A549 treated with DMSO at 1 μM for 4 hours (cell line): Measurements from ENCODE around the gene CES4A. TPM values are rescaled to one million over a fixed set of nuclear protein-coding genes. Genes with fewer than 3 reads are reported as not detected.

Experiments
- total RNA-seq: library from RNA; stranded (reverse); fragments of 200-300 nt; extraction: Qiagen RNA extraction; gene quantifications from 5 replicates; pipeline ENCODE4 v1.2.3, GENCODE V29; 2022; ENCODE audit warnings: low read depth

Gene CES4A
- total RNA-seq = 1.2 to 2.1 TPM (median 1.7 TPM) in 5 replicates

DNA sequence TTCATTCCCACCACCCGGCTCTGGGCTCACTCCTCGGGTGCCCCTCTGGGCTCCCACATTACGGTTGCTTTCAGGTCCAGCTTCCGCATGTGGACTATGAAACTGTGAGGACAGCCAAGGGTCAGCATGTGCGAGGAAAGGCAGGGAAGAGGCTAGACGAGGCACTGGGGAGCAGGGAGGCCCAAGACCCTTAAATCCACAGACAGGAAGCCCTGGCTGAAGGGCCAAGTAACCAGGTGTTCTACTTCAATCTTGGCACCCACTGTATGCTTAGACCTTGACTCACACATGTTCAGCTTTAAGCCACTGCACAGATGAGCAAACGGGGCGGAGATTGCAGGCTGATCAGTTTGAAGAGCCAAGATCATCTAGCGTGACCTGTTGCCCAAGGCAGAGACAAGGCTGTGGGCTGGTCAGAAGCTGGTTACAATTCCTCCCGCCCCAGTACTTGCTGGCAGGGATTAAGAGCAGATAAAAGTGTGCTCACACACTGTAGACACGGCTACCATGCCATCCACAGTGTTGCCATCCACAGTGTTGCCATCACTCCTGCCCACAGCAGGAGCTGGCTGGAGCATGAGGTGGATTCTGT lies at the start of gene CES4A:
Gene CES4A, plus strand, starts transcription at position 393 of the 592 bp plus-strand sequence. Its CDS starts 184 bp downstream, at position 577.

DNA sequence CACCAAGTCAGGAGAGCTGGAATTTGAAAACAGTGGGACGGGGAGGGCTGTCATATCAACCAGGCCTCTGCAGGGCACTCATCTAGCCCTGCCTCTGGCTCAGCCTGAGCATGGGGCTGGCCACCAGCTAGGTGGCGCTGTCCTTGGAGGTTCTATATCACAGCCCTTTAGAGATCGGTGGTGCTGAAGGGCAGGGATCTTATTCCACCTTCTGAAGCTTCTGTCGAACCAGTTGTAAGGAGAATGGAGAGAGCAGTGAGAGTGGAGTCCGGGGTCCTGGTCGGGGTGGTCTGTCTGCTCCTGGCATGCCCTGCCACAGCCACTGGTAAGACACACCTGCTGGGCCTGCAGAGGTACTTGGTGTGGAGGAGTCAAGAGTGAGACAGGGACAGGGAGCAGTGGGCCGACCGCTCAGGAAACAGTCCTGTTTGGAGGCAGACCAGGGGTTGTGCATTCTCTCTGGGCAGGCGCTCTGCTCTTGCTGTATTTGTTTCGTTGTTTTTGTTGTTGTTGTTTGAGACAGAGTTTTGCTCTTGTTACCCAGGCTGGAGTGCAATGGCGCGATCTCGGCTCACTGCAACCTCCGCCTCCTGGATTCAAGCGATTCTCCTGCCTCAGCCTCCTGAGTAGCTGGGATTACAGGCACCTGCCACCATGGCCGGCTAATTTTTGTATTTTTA lies 27.2 kb upstream of the CES4A start, which contains the start of gene CES3:
Gene CES3, plus strand, starts transcription at position 202 of the 680 bp plus-strand sequence. Its CDS starts 42 bp downstream, at position 244.

DNA sequence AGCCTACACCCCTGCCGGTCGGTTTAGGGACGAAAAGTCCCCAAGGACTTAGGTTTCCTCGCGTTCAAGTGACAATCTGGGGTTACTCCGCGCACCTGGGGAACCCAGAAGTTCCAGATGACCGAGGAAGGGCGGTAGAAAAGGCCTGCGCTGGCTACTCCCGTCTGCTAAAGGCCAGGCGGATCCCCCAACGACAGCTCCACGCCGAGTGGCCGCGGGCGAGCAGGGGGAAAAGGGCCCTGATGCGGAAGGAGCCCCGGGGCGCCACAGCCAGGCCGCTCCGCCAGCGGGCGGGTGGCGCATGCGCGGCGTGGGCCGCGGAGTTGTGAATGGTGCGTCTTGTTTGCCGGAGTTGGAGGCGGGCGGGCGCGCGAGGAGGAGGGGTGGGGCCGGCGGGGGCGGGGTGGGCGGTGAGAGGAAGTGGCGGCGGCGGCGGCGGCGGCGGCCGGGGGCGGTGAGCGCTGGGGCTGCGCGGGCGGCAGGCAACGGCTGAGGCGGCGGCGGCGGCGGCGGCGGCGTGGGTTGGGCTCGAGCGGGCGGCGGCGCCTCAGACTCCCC lies 40.4 kb downstream of the CES4A start, which contains the start of gene CBFB:
Gene CBFB, plus strand, starts transcription at position 454 of the 558 bp plus-strand sequence. CDS start 259 bp downstream, outside the sequence.

Other genes with a start within 250 kb of the CES4A start
- 47.0 to 57.1 TPM (median 56.7 TPM) in 5 replicates for gene DYNC1LI2, start 237.0 kb upstream of the CES4A start, total RNA-seq
- gene TERB1, start 187.0 kb upstream of the CES4A start, total RNA-seq = 0.03 to 0.17 TPM in 2 of 5 replicates, not detected in the others
- gene NAE1, start 157.6 kb upstream of the CES4A start, total RNA-seq = 66.3 to 74.9 TPM (median 71.6 TPM) in 5 replicates
- gene CA7, start 144.2 kb upstream of the CES4A start, total RNA-seq = 0.05 to 0.08 TPM in 2 of 5 replicates, not detected in the others
- 5.5 to 7.8 TPM (median 6.3 TPM) in 5 replicates for gene PDP2, start 108.1 kb upstream of the CES4A start, total RNA-seq
- gene CDH16, start 69.7 kb upstream of the CES4A start, total RNA-seq = 0.15 to 0.26 TPM (median 0.16 TPM) in 5 replicates
- gene RRAD, start 63.1 kb upstream of the CES4A start, total RNA-seq = 9.6 to 19.5 TPM (median 11.4 TPM) in 5 replicates
- 131 to 174 TPM (median 163 TPM) in 5 replicates for gene CIAO2B, start 54.2 kb upstream of the CES4A start, total RNA-seq
- gene CES2, start 53.1 kb upstream of the CES4A start, total RNA-seq = 27.9 to 31.7 TPM (median 28.9 TPM) in 5 replicates
- 1.7 to 2.1 TPM (median 2.1 TPM) in 5 replicates for gene CES3, start 27.3 kb upstream of the CES4A start, total RNA-seq
- gene CBFB, start 40.6 kb downstream of the CES4A start, total RNA-seq = 49.8 to 56.1 TPM (median 50.4 TPM) in 5 replicates
- gene PHAF1, start 121.4 kb downstream of the CES4A start, total RNA-seq = 24.2 to 27.0 TPM (median 25.3 TPM) in 5 replicates
- gene B3GNT9, start 162.4 kb downstream of the CES4A start, total RNA-seq = 6.2 to 8.7 TPM (median 7.8 TPM) in 5 replicates
- 14.3 to 19.1 TPM (median 18.5 TPM) in 5 replicates for gene TRADD, start 171.3 kb downstream of the CES4A start, total RNA-seq
- 6.1 to 10.3 TPM (median 7.8 TPM) in 5 replicates for gene FBXL8, start 171.4 kb downstream of the CES4A start, total RNA-seq
- 10.6 to 19.1 TPM (median 15.0 TPM) in 5 replicates for gene HSF4, start 176.2 kb downstream of the CES4A start, total RNA-seq
- gene NOL3, start 181.9 kb downstream of the CES4A start, total RNA-seq = 38.3 to 52.2 TPM (median 50.1 TPM) in 5 replicates
- 4.0 to 7.4 TPM (median 5.9 TPM) in 5 replicates for gene MATCAP1, start 195.4 kb downstream of the CES4A start, total RNA-seq
- gene EXOC3L1, start 201.5 kb downstream of the CES4A start, total RNA-seq = 0.03 to 0.14 TPM (median 0.05 TPM) in 4 of 5 replicates, not detected in the other
- 81.8 to 102 TPM (median 93.3 TPM) in 5 replicates for gene E2F4, start 203.6 kb downstream of the CES4A start, total RNA-seq
- gene ELMO3, start 210.5 kb downstream of the CES4A start, total RNA-seq = 0.87 to 1.7 TPM (median 1.3 TPM) in 5 replicates
- gene TMEM208, start 238.5 kb downstream of the CES4A start, total RNA-seq = 82.5 to 101 TPM (median 88.7 TPM) in 5 replicates